Urinary bladder (tissue), 4 donors: ENCODE results near the gene MTA1. TPM values are rescaled to one million over a fixed set of nuclear protein-coding genes. Genes with fewer than 3 reads are reported as not detected.

Experiments
- DNase-seq: peaks from one replicate; pipeline ENCODE4 v3.0.0-alpha.2; 2015; ENCODE audit errors: extremely low spot score
- H3K27ac ChIP-seq: one replicate; pipeline ENCODE4 v1.5.1; 2013; ENCODE audit warnings: low read depth, mild to moderate bottlenecking, moderate library complexity
- H3K36me3 ChIP-seq: one replicate; pipeline ENCODE4 v1.6.1; 2013; ENCODE audit warnings: mild to moderate bottlenecking, moderate library complexity; ENCODE audit not compliant: insufficient read depth
- H3K4me1 ChIP-seq: one replicate; pipeline ENCODE4 v1.6.1; 2013; ENCODE audit warnings: mild to moderate bottlenecking, moderate library complexity; ENCODE audit not compliant: insufficient read depth
- H3K4me3 ChIP-seq: one replicate; pipeline ENCODE4 v1.5.1; 2013; ENCODE audit warnings: low read depth, low read length
- WGBS: extraction: QIAGEN DNeasy Blood & Tissue Kit; methylation state at CpG from one replicate; pipeline ENCODE4 v1.1.7; 2013; 5-methylcytosine and 5-hydroxymethylcytosine counted together
- polyA plus RNA-seq: library from polyadenylated mRNA; stranded (reverse); fragments of 200-250 nt; gene quantifications from one replicate; pipeline ENCODE4 v1.2.3, GENCODE V29; 2013
- total RNA-seq: library from RNA; depleted of rRNA; stranded (reverse); fragments of >200 nt; gene quantifications from one replicate; pipeline ENCODE4 v1.2.3, GENCODE V29; 2014
- donor health status: healthy with polysubstance abuse.
- donor health status: healthy.

The MTA1 gene
- total and polyA plus RNA-seq, 2 donors = 51.5 to 67.3 TPM

- no peak for DNase-seq
- H3K36me3 ChIP-seq = no peaks in the 10 kb centered on the region
- 2% methylated on average over 48 of the region's 48 CpGs for WGBS
- peaks cover 2% of the 10 kb centered on the region for H3K4me1 ChIP-seq
- peak overlapping the region; percentile 74 for H3K4me3 ChIP-seq
- peak overlapping the region; percentile 84 for H3K27ac ChIP-seq
Observed at GRCh38 chr14:105475269-105476096, 55.9 kb downstream of the MTA1 start.

GRCh38 chr14:105476097-105476830 lies 56.6 kb downstream of the MTA1 start:
- Histone ChIP-seq H3K4me3 (peak overlapping the region; percentile 74), H3K27ac (peak overlapping the region; percentile 84), H3K36me3 (no peaks in the 10 kb centered on the region), H3K4me1 (peaks cover 2% of the 10 kb centered on the region)
- no peak for DNase-seq
- WGBS = 14% methylated on average over 21 of the region's 21 CpGs

GRCh38 chr14:105476831-105477659 lies 57.4 kb downstream of the MTA1 start:
- peaks cover 2% of the 10 kb centered on the region for H3K4me1 ChIP-seq

GRCh38 chr14:105477660-105478397 lies 58.2 kb downstream of the MTA1 start:
- 64% methylated on average over 52 of the region's 56 CpGs for WGBS
- peaks cover 2% of the 10 kb centered on the region for H3K4me1 ChIP-seq
- no peak for DNase-seq
- no peak overlapping the region for H3K4me3 ChIP-seq
- H3K36me3 ChIP-seq = no peaks in the 10 kb centered on the region
- H3K27ac ChIP-seq = no peak overlapping the region

More at GRCh38 chr14:105476831-105477659, 57.4 kb downstream of the MTA1 start:
- 48% methylated on average over 16 of the region's 16 CpGs for WGBS
- H3K36me3 ChIP-seq = no peaks in the 10 kb centered on the region
- peak overlapping the region; percentile 68 for H3K27ac ChIP-seq
- H3K4me3 ChIP-seq = no peak overlapping the region
- no peak for DNase-seq

- Histone ChIP-seq H3K36me3 (no peaks in the 10 kb centered on the region), H3K27ac (no peak overlapping the region), H3K4me3 (no peak overlapping the region), H3K4me1 (peaks cover under 1% of the 10 kb centered on the region)
- no peak for DNase-seq
- WGBS = 64% methylated on average over 81 of the region's 81 CpGs
Observed at GRCh38 chr14:105478398-105479251, 59.0 kb downstream of the MTA1 start.

GRCh38 chr14:105479431-105480158 lies 60.0 kb downstream of the MTA1 start:
- WGBS = 77% methylated on average over 34 of the region's 34 CpGs
- Histone ChIP-seq H3K36me3 (no peaks in the 10 kb centered on the region), H3K4me1 (no peaks in the 10 kb centered on the region), H3K27ac (no peak overlapping the region), H3K4me3 (no peak overlapping the region)
- DNase-seq = no peak

GRCh38 chr14:105480199-105480746 lies 60.6 kb downstream of the MTA1 start:
- H3K27ac ChIP-seq = no peak overlapping the region
- no peaks in the 10 kb centered on the region for H3K36me3 ChIP-seq
- no peak overlapping the region for H3K4me3 ChIP-seq

GRCh38 chr14:105480807-105481801 lies 61.5 kb downstream of the MTA1 start:
- Histone ChIP-seq H3K27ac (peak overlapping the region; percentile 89), H3K36me3 (no peaks in the 10 kb centered on the region), H3K4me3 (peak overlapping the region; percentile 7), H3K4me1 (no peaks in the 10 kb centered on the region)
- under 1% methylated on average over 35 of the region's 35 CpGs for WGBS
- DNase-seq = peak; percentile 83

More at GRCh38 chr14:105480199-105480746, 60.6 kb downstream of the MTA1 start:
- WGBS = 61% methylated on average over 15 of the region's 15 CpGs
- DNase-seq = no peak
- H3K4me1 ChIP-seq = no peaks in the 10 kb centered on the region

GRCh38 chr14:105481886-105482457 lies 62.3 kb downstream of the MTA1 start:
- Histone ChIP-seq H3K4me3 (peak overlapping the region; percentile 7), H3K4me1 (no peaks in the 10 kb centered on the region)
- WGBS = 1% methylated on average over 18 of the region's 18 CpGs

GRCh38 chr14:105482486-105483110 lies 63.0 kb downstream of the MTA1 start:
- Histone ChIP-seq H3K4me3 (no peak overlapping the region), H3K4me1 (no peaks in the 10 kb centered on the region)

More at GRCh38 chr14:105481886-105482457, 62.3 kb downstream of the MTA1 start:
- peak overlapping the region; percentile 89 for H3K27ac ChIP-seq
- DNase-seq = peak; percentile 95
- no peaks in the 10 kb centered on the region for H3K36me3 ChIP-seq

More at GRCh38 chr14:105482486-105483110, 63.0 kb downstream of the MTA1 start:
- 69% methylated on average over 18 of the region's 18 CpGs for WGBS
- Histone ChIP-seq H3K36me3 (no peaks in the 10 kb centered on the region), H3K27ac (peak overlapping the region; percentile 83)
- DNase-seq = no peak
